HG03064 (cell line): ENCODE results near the gene FUBP3.

Experiments
- ATAC-seq: cut with Tn5 transposase; IDR thresholded peaks from one replicate; pipeline ENCODE4 v1.9.1; 2021; ENCODE audit warnings: low read depth; ENCODE audit not compliant: unreplicated experiment

The FUBP3 gene

GRCh38 chr9:130633336-130634190, 54.2 kb downstream of the FUBP3 start:
- no peak for ATAC-seq

GRCh38 chr9:130634191-130634768, 54.9 kb downstream of the FUBP3 start:
- ATAC-seq: no peak

GRCh38 chr9:130634801-130635200, 55.4 kb downstream of the FUBP3 start:
- no peak for ATAC-seq

GRCh38 chr9:130635306-130635705, 55.9 kb downstream of the FUBP3 start:
- ATAC-seq: no peak

GRCh38 chr9:130635721-130636647, 56.6 kb downstream of the FUBP3 start:
- ATAC-seq: no peak

GRCh38 chr9:130636648-130637020, 57.3 kb downstream of the FUBP3 start:
- ATAC-seq: no peak

- no peak for ATAC-seq
Observed at GRCh38 chr9:130638284-130639123, 59.1 kb downstream of the FUBP3 start.

GRCh38 chr9:130639124-130639765, 59.9 kb downstream of the FUBP3 start:
- no peak for ATAC-seq

- ATAC-seq: no peak
Observed at GRCh38 chr9:130639866-130640555, 60.6 kb downstream of the FUBP3 start.

- ATAC-seq: no peak
Observed at GRCh38 chr9:130640681-130641080, 61.3 kb downstream of the FUBP3 start.

- ATAC-seq: no peak
Observed at GRCh38 chr9:130642926-130643325, 63.5 kb downstream of the FUBP3 start.

- ATAC-seq: no peak
Observed at GRCh38 chr9:130651221-130651620, 71.8 kb downstream of the FUBP3 start.

GRCh38 chr9:130651752-130652151, 72.4 kb downstream of the FUBP3 start:
- ATAC-seq: no peak

GRCh38 chr9:130654879-130655278, 75.5 kb downstream of the FUBP3 start:
- ATAC-seq: no peak

- no peak for ATAC-seq
Observed at GRCh38 chr9:130658893-130659698, 79.7 kb downstream of the FUBP3 start.

- no peak for ATAC-seq
Observed at GRCh38 chr9:130659699-130660248, 80.4 kb downstream of the FUBP3 start.

- ATAC-seq: no peak
Observed at GRCh38 chr9:130660326-130660682, 80.9 kb downstream of the FUBP3 start.
